PC-3 (cell line): Measurements from ENCODE around the gene TUBGCP2. TPM values are rescaled to one million over a fixed set of nuclear protein-coding genes. Genes with fewer than 3 reads are reported as not detected.

Source experiments
- ATAC-seq: fragments of 200-7000 bp; cut with Tn5 transposase; 2 replicates; pipeline ENCODE4 v1.9.1; 2020; ENCODE audit warnings: mild to moderate bottlenecking, moderate library complexity
- BruUV-seq: library from RNA; stranded (reverse); fragments of 400-500 nt; replicated peaks from 2 replicates; lab custom pipeline; 2021; lab: Mats Ljungman, UMichigan
- CTCF ChIA-PET: fragments of 300-600 bp; sonication (Branson Sonifier 250); formaldehyde crosslinking; loops from one replicate; lab custom pipeline; 2022; ENCODE audit warnings: antibody characterized with exemption; lab: Charles Lee
- POLR2A ChIA-PET: fragments of 300-600 bp; sonication (Branson Sonifier 250); formaldehyde crosslinking; loops from one replicate; lab custom pipeline; 2022; ENCODE audit warnings: antibody characterized with exemption; ENCODE audit not compliant: unreplicated experiment; lab: Charles Lee
- DNase-seq: peaks from one replicate; pipeline ENCODE4 v3.0.0-alpha.2; 2015
- H2AFZ ChIP-seq: fragments of 300-600 bp; sonication (generic); 2 replicates; pipeline ENCODE4 v1.6.0; 2016; ENCODE audit warnings: antibody characterized with exemption, low read length
- H3F3A ChIP-seq: fragments of 300-600 bp; sonication (generic); one replicate; pipeline ENCODE4 v1.6.0; 2017; ENCODE audit warnings: antibody characterized with exemption, low read length, control low read depth, mild to moderate bottlenecking; ENCODE audit not compliant: unreplicated experiment
- H3K27ac ChIP-seq: fragments of 300-600 bp; sonication (generic); 2 replicates; pipeline ENCODE4 v1.5.1; 2016; ENCODE audit warnings: mild to moderate bottlenecking, low read length
- H3K27me3 ChIP-seq: fragments of 300-600 bp; sonication (generic); 2 replicates; pipeline ENCODE4 v1.6.1; 2016; ENCODE audit warnings: low read length, mixed read lengths
- H3K36me3 ChIP-seq: fragments of 300-600 bp; sonication (generic); 2 replicates; pipeline ENCODE4 v1.6.1; 2016; ENCODE audit warnings: low read depth, mixed run types, low read length, mixed read lengths
- H3K4me1 ChIP-seq: fragments of 300-600 bp; sonication (generic); 2 replicates; pipeline ENCODE4 v1.5.1; 2016; ENCODE audit warnings: low read length; ENCODE audit not compliant: insufficient read depth
- H3K4me2 ChIP-seq: fragments of 300-600 bp; sonication (generic); 2 replicates; pipeline ENCODE4 v1.6.0; 2016; ENCODE audit warnings: low read length
- H3K4me3 ChIP-seq: fragments of 300-600 bp; sonication (generic); 2 replicates; pipeline ENCODE4 v1.5.1; 2016; ENCODE audit warnings: mild to moderate bottlenecking, low read length, mixed read lengths
- H3K79me2 ChIP-seq: fragments of 300-600 bp; sonication (generic); 2 replicates; pipeline ENCODE4 v1.6.1; 2017; ENCODE audit warnings: low read length, mixed read lengths
- H3K9ac ChIP-seq: fragments of 300-600 bp; sonication (generic); 2 replicates; pipeline ENCODE4 v1.6.0; 2016; ENCODE audit warnings: mild to moderate bottlenecking, low read length
- H3K9me2 ChIP-seq: fragments of 300-600 bp; sonication (generic); replicated peaks from 2 replicates; pipeline ENCODE4 v1.6.1; 2016; ENCODE audit warnings: mixed run types, low read length, mixed read lengths
- H3K9me3 ChIP-seq: fragments of 300-600 bp; sonication (generic); 2 replicates; pipeline ENCODE4 v1.6.1; 2016; ENCODE audit warnings: low read length, mixed read lengths
- H4K20me1 ChIP-seq: fragments of 300-600 bp; sonication (generic); 2 replicates; pipeline ENCODE4 v1.6.1; 2016; ENCODE audit warnings: low read length, mixed read lengths
- EZH2 ChIP-seq: fragments of 300-600 bp; sonication (generic); IDR thresholded peaks from one replicate; pipeline ENCODE4 v1.6.1; 2017; ENCODE audit warnings: antibody characterized with exemption, mild to moderate bottlenecking, low read length; ENCODE audit not compliant: unreplicated experiment
- EZH2phosphoT487 ChIP-seq: fragments of 300-600 bp; sonication (generic); IDR thresholded peaks from 2 replicates; pipeline ENCODE4 v1.6.1; 2018; ENCODE audit warnings: mild to moderate bottlenecking, antibody characterized with exemption, low read length, borderline replicate concordance
- intact Hi-C: fragments of 100-400 bp; cut with micrococcal nuclease; formaldehyde crosslinking; loops from 2 replicates; pipeline ENCODE4 v1.9.0; 2023
- total RNA-seq: library from RNA; depleted of rRNA; stranded (reverse); fragments of >200 nt; gene quantifications from 2 replicates; pipeline ENCODE4 v1.2.3, GENCODE V29; 2014
- TF ChIP-seq, protein P1 (sequence below): fragments of 300-600 bp; sonication (generic); conservative IDR thresholded peaks from 2 replicates; pipeline ENCODE4 v1.5.1; 2017; ENCODE audit warnings: antibody characterized with exemption, low read depth, mild to moderate bottlenecking, low read length

TUBGCP2 gene
- total RNA-seq, 1 experiment from 2014 or later = 72.9 TPM

DNA sequence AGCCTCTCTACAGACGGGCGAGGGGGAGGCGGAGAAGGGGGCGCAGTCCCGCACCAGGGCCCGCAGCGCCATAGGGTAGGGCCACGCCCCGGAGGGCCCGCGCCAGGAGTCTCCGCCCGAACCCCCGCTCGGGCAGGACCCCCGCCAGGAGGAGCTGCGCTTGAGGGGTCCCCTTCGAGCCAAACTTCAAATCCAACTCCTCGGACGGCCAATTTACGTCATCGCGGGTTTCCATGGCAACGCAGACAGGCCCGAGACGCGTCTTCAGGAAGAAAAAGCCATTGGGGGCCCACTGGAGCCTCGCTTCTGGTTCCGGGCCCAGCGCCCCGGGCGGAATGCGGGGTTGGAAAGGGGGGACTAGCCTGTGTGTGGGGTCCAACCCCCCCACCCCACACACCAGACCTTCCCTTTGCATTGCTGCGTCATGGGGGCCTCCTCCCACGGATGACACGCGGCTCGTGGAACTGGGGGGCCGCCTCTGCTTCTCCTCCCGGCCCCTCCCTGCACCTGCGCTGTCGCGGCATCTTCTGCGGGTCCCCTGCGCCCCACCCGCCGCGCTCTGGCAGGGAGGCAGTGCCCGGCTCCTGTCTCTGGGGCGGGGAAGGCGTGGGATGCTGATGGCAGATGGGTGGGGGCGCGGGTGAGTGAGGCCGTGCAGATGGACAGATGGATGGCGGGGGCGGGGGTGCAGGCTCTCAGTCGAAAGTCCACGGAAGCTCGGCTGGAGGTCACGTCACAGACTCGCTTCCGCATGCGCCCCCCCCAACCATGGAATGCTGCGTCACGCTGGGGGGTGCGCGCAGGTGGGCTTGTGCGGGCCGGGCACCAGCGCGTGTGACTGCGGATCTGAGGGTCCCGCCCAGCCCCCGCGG lies 26.8 kb upstream of the TUBGCP2 start:
- no peaks in the 10 kb centered on the region for H3F3A ChIP-seq
- H3K9me3 ChIP-seq = no peaks in the 10 kb centered on the region
- ChIA-PET CTCF (no interaction called here), POLR2A (no interaction called here)
- no peak overlapping the region for H3K9ac ChIP-seq
- no peak overlapping the region for H3K27ac ChIP-seq
- BruUV-seq = no TSS peak
- DNase-seq (peak; percentile 8), ATAC-seq (no peak)
- no peaks in the 10 kb centered on the region for H4K20me1 ChIP-seq
- no peaks in the 10 kb centered on the region for H3K4me1 ChIP-seq
- H3K4me3 ChIP-seq = no peak overlapping the region
- H3K36me3 ChIP-seq = no peaks in the 10 kb centered on the region
- H3K27me3 ChIP-seq = peaks cover 31% of the 10 kb centered on the region
- no peaks in the 10 kb centered on the region for H3K79me2 ChIP-seq
- 0 out of 2 replicates have a peak overlapping the region, but pooled peaks have one; percentile 7 for H3K4me2 ChIP-seq
- H3K9me2 ChIP-seq = no peaks in the 10 kb centered on the region
- TF ChIP-seq, protein P1, sequence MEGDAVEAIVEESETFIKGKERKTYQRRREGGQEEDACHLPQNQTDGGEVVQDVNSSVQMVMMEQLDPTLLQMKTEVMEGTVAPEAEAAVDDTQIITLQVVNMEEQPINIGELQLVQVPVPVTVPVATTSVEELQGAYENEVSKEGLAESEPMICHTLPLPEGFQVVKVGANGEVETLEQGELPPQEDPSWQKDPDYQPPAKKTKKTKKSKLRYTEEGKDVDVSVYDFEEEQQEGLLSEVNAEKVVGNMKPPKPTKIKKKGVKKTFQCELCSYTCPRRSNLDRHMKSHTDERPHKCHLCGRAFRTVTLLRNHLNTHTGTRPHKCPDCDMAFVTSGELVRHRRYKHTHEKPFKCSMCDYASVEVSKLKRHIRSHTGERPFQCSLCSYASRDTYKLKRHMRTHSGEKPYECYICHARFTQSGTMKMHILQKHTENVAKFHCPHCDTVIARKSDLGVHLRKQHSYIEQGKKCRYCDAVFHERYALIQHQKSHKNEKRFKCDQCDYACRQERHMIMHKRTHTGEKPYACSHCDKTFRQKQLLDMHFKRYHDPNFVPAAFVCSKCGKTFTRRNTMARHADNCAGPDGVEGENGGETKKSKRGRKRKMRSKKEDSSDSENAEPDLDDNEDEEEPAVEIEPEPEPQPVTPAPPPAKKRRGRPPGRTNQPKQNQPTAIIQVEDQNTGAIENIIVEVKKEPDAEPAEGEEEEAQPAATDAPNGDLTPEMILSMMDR = no peak
- no peak for TF ChIP-seq EZH2
- TF ChIP-seq EZH2phosphoT487 = no peak
- intact Hi-C loops = no loop called here
- no peak overlapping the region for H2AFZ ChIP-seq

DNA sequence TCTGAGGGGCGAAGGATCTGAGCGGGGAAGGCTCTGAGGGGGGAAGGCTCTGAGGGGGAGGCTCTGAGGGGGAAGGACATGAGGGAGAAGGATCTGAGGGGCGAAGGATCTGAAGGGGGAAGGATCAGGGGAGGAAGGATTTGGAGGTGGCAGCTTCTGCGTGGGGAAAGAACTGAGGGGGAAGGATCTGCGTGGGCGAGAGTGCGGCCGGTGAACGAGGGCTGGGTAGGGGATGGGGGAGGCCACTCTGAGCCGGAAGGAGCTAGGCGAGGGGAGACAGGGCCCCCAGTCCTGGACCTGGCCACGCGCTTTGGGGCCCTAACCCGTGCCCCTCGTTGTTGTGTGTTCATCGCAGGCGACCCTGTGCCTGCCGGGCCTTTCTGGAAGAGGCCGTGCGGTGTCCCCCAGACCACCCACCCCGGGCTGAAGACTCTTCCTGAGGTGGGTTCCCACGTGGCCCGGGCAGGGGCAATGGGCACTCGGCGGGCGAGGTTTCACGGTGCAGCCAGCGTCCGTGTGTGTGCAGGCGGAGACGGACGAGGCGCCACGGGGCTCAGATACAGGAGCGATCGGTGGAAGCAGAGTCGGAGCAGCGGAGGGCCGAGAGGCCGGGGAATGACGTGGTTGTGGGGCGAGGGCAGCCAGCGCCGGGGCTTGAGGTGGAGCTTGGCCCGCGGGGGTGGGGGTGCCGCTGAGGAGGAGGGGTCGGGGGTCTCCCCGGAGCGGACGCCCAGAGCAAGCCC lies 26.0 kb upstream of the TUBGCP2 start:
- Histone ChIP-seq H4K20me1 (no peaks in the 10 kb centered on the region), H2AFZ (no peak overlapping the region), H3K9ac (no peak overlapping the region), H3K27ac (no peak overlapping the region), H3K4me1 (no peaks in the 10 kb centered on the region), H3K79me2 (no peaks in the 10 kb centered on the region), H3K4me2 (no peak overlapping the region), H3K4me3 (no peak overlapping the region), H3K9me3 (no peaks in the 10 kb centered on the region), H3K36me3 (no peaks in the 10 kb centered on the region), H3F3A (no peaks in the 10 kb centered on the region), H3K27me3 (peaks cover 31% of the 10 kb centered on the region), H3K9me2 (no peaks in the 10 kb centered on the region)
- CTCF ChIA-PET = no interaction called here
- DNase-seq (no peak), ATAC-seq (no peak)
- POLR2A ChIA-PET = no interaction called here
- no TSS peak for BruUV-seq
- TF ChIP-seq EZH2 (no peak), EZH2phosphoT487 (no peak)
- TF ChIP-seq, protein P1 = no peak
- intact Hi-C loops = no loop called here
